HCT116 (cell line): ENCODE measurements around the gene NFKBIL1. TPM values are rescaled to one million over a fixed set of nuclear protein-coding genes. Genes with fewer than 3 reads are reported as not detected.

ENCODE experiments used
- ATAC-seq: fragments of 200-7000 bp; cut with Tn5 transposase; 2 replicates; pipeline ENCODE4 v1.9.1; 2020; ENCODE audit warnings: mild to moderate bottlenecking, moderate library complexity
- BruUV-seq: library from RNA; stranded (reverse); fragments of 400-500 nt; replicated peaks from 2 replicates; lab custom pipeline; 2021; lab: Mats Ljungman, UMichigan
- CTCF ChIA-PET: fragments of 300-600 bp; sonication (Branson Sonifier 250); formaldehyde crosslinking; loops from one replicate; lab custom pipeline; 2021; ENCODE audit warnings: antibody characterized with exemption; lab: Charles Lee
- POLR2A ChIA-PET: fragments of 300-600, 350-600 bp; sonication (Branson Sonifier 250); formaldehyde crosslinking; loops from one replicate; lab custom pipeline; 2021; ENCODE audit warnings: antibody characterized with exemption; lab: Charles Lee
- RAD21 ChIA-PET, 2 experiments: fragments of 300-600 bp; sonication (Branson Sonifier 250); formaldehyde crosslinking; loops; one replicate each; lab custom pipeline; 2023; ENCODE audit warnings: low total read pairs in 2 of 2; ENCODE audit not compliant: uncharacterized antibody in 2 of 2, unreplicated experiment in 2 of 2, low non-redundant PET in 1 of 2; lab: Charles Lee
- DNase-seq: peaks from one replicate; pipeline ENCODE4 v3.0.0-alpha.2; 2010; ENCODE audit warnings: low read depth, low spot score
- H2AFZ ChIP-seq: fragments of 200-600 bp; shearing (Covaris generic), sonication (generic); 2 replicates; pipeline ENCODE4 v1.6.1; 2017; ENCODE audit warnings: low read depth, mixed run types, mixed read lengths, antibody characterized with exemption, low read length; ENCODE audit not compliant: poor library complexity, severe bottlenecking
- H3K27ac ChIP-seq: 2 replicates; pipeline ENCODE4 v1.5.1; 2012; ENCODE audit warnings: low read depth, low read length
- H3K27me3 ChIP-seq: fragments of 200-600 bp; sonication (generic); 2 replicates; pipeline ENCODE4 v1.6.1; 2016; ENCODE audit warnings: mixed run types, low read length, mixed read lengths; ENCODE audit not compliant: insufficient read depth
- H3K36me3 ChIP-seq, 2 experiments: fragments of 200-500 bp in 1 of 2; fragments of 200-600 bp in 1 of 2; sonication (Bioruptor generic) in 1 of 2; sonication (generic) in 1 of 2; 2 replicates each; pipeline versions ENCODE4 v1.5.1 to v1.6.1; 2014 to 2016; ENCODE audit warnings: low read length in 2 of 2, inconsistent platforms in 1 of 2, mixed read lengths in 1 of 2, mixed run types in 1 of 2; ENCODE audit not compliant: insufficient read depth in 2 of 2, control insufficient read depth in 1 of 2
- H3K4me1 ChIP-seq, 2 experiments: fragments of 200-600 bp in 1 of 2; sonication (generic) in 1 of 2; 2 replicates each; pipeline versions ENCODE4 v1.5.1 to v1.6.1; 2012 to 2017; ENCODE audit warnings: low read length in 2 of 2, inconsistent platforms in 1 of 2, mild to moderate bottlenecking in 1 of 2, mixed read lengths in 1 of 2, mixed run types in 1 of 2, moderate library complexity in 1 of 2; ENCODE audit not compliant: insufficient read depth in 2 of 2, control insufficient read depth in 1 of 2
- H3K4me2 ChIP-seq: fragments of 200-600 bp; sonication (generic); 2 replicates; pipeline ENCODE4 v1.6.1; 2017; ENCODE audit warnings: mixed run types, low read length, mixed read lengths
- H3K4me3 ChIP-seq, 2 experiments: fragments of 200-600 bp in 1 of 2; sonication (generic) in 1 of 2; replicated peaks in 1 of 2; 2 replicates each; pipeline ENCODE4 v1.5.1; 2011 to 2016; ENCODE audit warnings: low read length in 2 of 2, control low read depth in 1 of 2, low read depth in 1 of 2, mild to moderate bottlenecking in 1 of 2, mixed read lengths in 1 of 2, mixed run types in 1 of 2
- H3K79me2 ChIP-seq: fragments of 200-600 bp; sonication (generic); 2 replicates; pipeline ENCODE4 v1.6.1; 2017; ENCODE audit warnings: mild to moderate bottlenecking, mixed run types, low read length, moderate library complexity, mixed read lengths; ENCODE audit not compliant: insufficient read depth
- H3K9ac ChIP-seq: fragments of 200-600 bp; sonication (generic); 2 replicates; pipeline ENCODE4 v1.6.1; 2016; ENCODE audit warnings: low read length, mixed read lengths
- H3K9me2 ChIP-seq: fragments of 200-600 bp; sonication (generic), shearing (Covaris generic); 2 replicates; pipeline ENCODE4 v1.6.1; 2017; ENCODE audit warnings: mixed run types, mild to moderate bottlenecking, moderate library complexity; ENCODE audit not compliant: insufficient read depth
- H3K9me3 ChIP-seq, 2 experiments: fragments of 200-500 bp in 1 of 2; fragments of 200-600 bp in 1 of 2; sonication (Bioruptor generic) in 1 of 2; sonication (generic) in 1 of 2; 2 replicates each; pipeline ENCODE4 v1.6.1; 2014 to 2017; ENCODE audit warnings: low read length in 2 of 2, mixed read lengths in 2 of 2, inconsistent platforms in 1 of 2, low read depth in 1 of 2, mild to moderate bottlenecking in 1 of 2, mixed run types in 1 of 2, moderate library complexity in 1 of 2; ENCODE audit not compliant: control insufficient read depth in 1 of 2, insufficient read depth in 1 of 2
- H4K20me1 ChIP-seq: fragments of 200-600 bp; sonication (generic), shearing (Covaris generic); 2 replicates; pipeline ENCODE4 v1.6.1; 2017; ENCODE audit warnings: mixed run types, mild to moderate bottlenecking, moderate library complexity; ENCODE audit not compliant: insufficient read depth
- CBX3 ChIP-seq: IDR thresholded peaks from 2 replicates; pipeline ENCODE4 v1.6.1; 2012; ENCODE audit warnings: low read depth
- EGR1 ChIP-seq: IDR thresholded peaks from 2 replicates; pipeline ENCODE4 v1.6.1; 2012; ENCODE audit warnings: low read depth
- EZH2 ChIP-seq: fragments of 200-600 bp; sonication (generic); IDR thresholded peaks from 2 replicates; pipeline ENCODE4 v1.6.1; 2017; ENCODE audit warnings: antibody characterized with exemption, mixed run types
- EZH2phosphoT487 ChIP-seq: fragments of 200-600 bp; IDR thresholded peaks from 2 replicates; pipeline ENCODE4 v1.6.1; 2018; ENCODE audit warnings: antibody characterized with exemption, borderline replicate concordance
- FOSL1 ChIP-seq: IDR thresholded peaks from 2 replicates; pipeline ENCODE4 v1.6.1; 2012; ENCODE audit warnings: low read depth
- POLR2A ChIP-seq: IDR thresholded peaks from 2 replicates; pipeline ENCODE4 v1.7.0; 2011; ENCODE audit warnings: borderline replicate concordance; ENCODE audit not compliant: insufficient read depth, insufficient read length; ENCODE audit errors: extremely low read depth
- POLR2AphosphoS5 ChIP-seq: IDR thresholded peaks from 2 replicates; pipeline ENCODE4 v1.6.1; 2011; ENCODE audit warnings: mild to moderate bottlenecking, low read depth, low read length, moderate library complexity
- REST ChIP-seq: IDR thresholded peaks from 2 replicates; pipeline ENCODE4 v1.6.1; 2012; ENCODE audit warnings: low read depth
- SRF ChIP-seq: IDR thresholded peaks from 2 replicates; pipeline ENCODE4 v1.6.1; 2012; ENCODE audit warnings: low read depth
- TCF7L2 ChIP-seq: IDR thresholded peaks from 2 replicates; pipeline ENCODE4 v1.7.0; 2011; ENCODE audit warnings: borderline replicate concordance, inconsistent platforms; ENCODE audit not compliant: insufficient read depth, insufficient read length; ENCODE audit errors: extremely low read depth
- YY1 ChIP-seq: IDR thresholded peaks from 2 replicates; pipeline ENCODE4 v1.6.1; 2011; ENCODE audit warnings: low read length, low read depth, moderate library complexity, mild to moderate bottlenecking; ENCODE audit not compliant: insufficient replicate concordance; ENCODE audit errors: extremely low read depth
- ZFX ChIP-seq: fragments of 450-650 bp; IDR thresholded peaks from 2 replicates; pipeline ENCODE4 v1.6.1; 2017
- intact Hi-C: fragments of 100-400 bp; cut with micrococcal nuclease; formaldehyde crosslinking; loops from 2 replicates; pipeline ENCODE4 v1.10.0; 2022
- total RNA-seq: library from RNA; stranded (reverse); gene quantifications from one replicate; pipeline ENCODE4 v1.2.1, GENCODE V29; 2021; ENCODE audit not compliant: unreplicated experiment
- TF ChIP-seq, protein P1 (sequence below): IDR thresholded peaks from 2 replicates; pipeline ENCODE4 v1.6.1; 2012
- TF ChIP-seq, protein P2 (sequence below), 3 experiments: fragments of 200-600 bp in 1 of 3; sonication (generic) in 1 of 3; IDR thresholded peaks in 2 of 3; conservative IDR thresholded peaks in 1 of 3; 2 replicates each; pipeline ENCODE4 v1.5.1; 2012 to 2017; ENCODE audit warnings: low read depth in 2 of 3, low read length in 2 of 3, antibody characterized with exemption in 1 of 3, borderline replicate concordance in 1 of 3, control low read depth in 1 of 3, mild to moderate bottlenecking in 1 of 3, mixed read lengths in 1 of 3, mixed run types in 1 of 3, moderate library complexity in 1 of 3; ENCODE audit not compliant: insufficient read depth in 1 of 3
- TF ChIP-seq, protein P3 (sequence below): IDR thresholded peaks from 2 replicates; pipeline ENCODE4 v1.6.1; 2012

Gene NFKBIL1
- total RNA-seq, 1 experiment from 2014 or later, result 26.6 TPM

- H3K4me1 ChIP-seq, result no peaks in the 10 kb centered on the region
- H3K4me2 ChIP-seq, result no peak overlapping the region
- H4K20me1 ChIP-seq, result no peaks in the 10 kb centered on the region
- ATAC-seq (no peak), DNase-seq (no peak)
- H3K27ac ChIP-seq, result no peak overlapping the region
- TF ChIP-seq EZH2phosphoT487 (no peak), FOSL1 (no peak), ZFX (no peak), TCF7L2 (no peak), EZH2 (no peak), CBX3 (no peak), REST (no peak), EGR1 (no peak), POLR2A (no peak), YY1 (no peak), SRF (no peak), POLR2AphosphoS5 (no peak)
- TF ChIP-seq, protein P1, sequence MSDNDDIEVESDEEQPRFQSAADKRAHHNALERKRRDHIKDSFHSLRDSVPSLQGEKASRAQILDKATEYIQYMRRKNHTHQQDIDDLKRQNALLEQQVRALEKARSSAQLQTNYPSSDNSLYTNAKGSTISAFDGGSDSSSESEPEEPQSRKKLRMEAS, result no peak
- TF ChIP-seq, protein P2, sequence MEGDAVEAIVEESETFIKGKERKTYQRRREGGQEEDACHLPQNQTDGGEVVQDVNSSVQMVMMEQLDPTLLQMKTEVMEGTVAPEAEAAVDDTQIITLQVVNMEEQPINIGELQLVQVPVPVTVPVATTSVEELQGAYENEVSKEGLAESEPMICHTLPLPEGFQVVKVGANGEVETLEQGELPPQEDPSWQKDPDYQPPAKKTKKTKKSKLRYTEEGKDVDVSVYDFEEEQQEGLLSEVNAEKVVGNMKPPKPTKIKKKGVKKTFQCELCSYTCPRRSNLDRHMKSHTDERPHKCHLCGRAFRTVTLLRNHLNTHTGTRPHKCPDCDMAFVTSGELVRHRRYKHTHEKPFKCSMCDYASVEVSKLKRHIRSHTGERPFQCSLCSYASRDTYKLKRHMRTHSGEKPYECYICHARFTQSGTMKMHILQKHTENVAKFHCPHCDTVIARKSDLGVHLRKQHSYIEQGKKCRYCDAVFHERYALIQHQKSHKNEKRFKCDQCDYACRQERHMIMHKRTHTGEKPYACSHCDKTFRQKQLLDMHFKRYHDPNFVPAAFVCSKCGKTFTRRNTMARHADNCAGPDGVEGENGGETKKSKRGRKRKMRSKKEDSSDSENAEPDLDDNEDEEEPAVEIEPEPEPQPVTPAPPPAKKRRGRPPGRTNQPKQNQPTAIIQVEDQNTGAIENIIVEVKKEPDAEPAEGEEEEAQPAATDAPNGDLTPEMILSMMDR (IDR thresholded peaks at IDR 0.05 in 2 of 3, conservative IDR thresholded peaks at IDR 0.05 in 1 of 3; ENCODE audit: borderline replicate concordance in 1 of 3, insufficient read depth in 1 of 3, low read depth in 2 of 3, low read length in 2 of 3), result no peak
- TF ChIP-seq, protein P3, sequence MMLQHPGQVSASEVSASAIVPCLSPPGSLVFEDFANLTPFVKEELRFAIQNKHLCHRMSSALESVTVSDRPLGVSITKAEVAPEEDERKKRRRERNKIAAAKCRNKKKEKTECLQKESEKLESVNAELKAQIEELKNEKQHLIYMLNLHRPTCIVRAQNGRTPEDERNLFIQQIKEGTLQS, result no peak
- H3K27me3 ChIP-seq, result no peaks in the 10 kb centered on the region
- no peak overlapping the region for H2AFZ ChIP-seq
- RAD21 ChIA-PET, result no interaction called here
- POLR2A ChIA-PET, result interaction anchor here (0.7 kb wide), 1 partner anchor 1371 kb away, joined by 3 read pairs; no protein-coding TSS in a partner anchor
- H3K4me3 ChIP-seq, result no peak overlapping the region
- no peaks in the 10 kb centered on the region for H3K79me2 ChIP-seq
- H3K36me3 ChIP-seq, result no peaks in the 10 kb centered on the region
- no TSS peak for BruUV-seq
- H3K9me2 ChIP-seq, result no peaks in the 10 kb centered on the region
- no peaks in the 10 kb centered on the region for H3K9me3 ChIP-seq
- intact Hi-C loops, result no loop called here
- no peak overlapping the region for H3K9ac ChIP-seq
- CTCF ChIA-PET, result interaction anchor here (0.9 kb wide), 1 partner anchor 12 kb away, joined by 3 read pairs; no protein-coding TSS in a partner anchor
Observed at GRCh38 chr6:31592396-31592771, 45.0 kb downstream of the NFKBIL1 start.
